Hepatocyte (in vitro differentiated cells): ENCODE data around the gene PCDHB4. TPM values are rescaled to one million over a fixed set of nuclear protein-coding genes. Genes with fewer than 3 reads are reported as not detected.
"Not testable (repeated sequence)": the region's sequence is repeated elsewhere in the genome, so short reads cannot be mapped to it uniquely, and the experiment has no call there.

Source experiments
- DNase-seq: peaks from one replicate; pipeline ENCODE4 v3.0.0-alpha.2; 2016; ENCODE audit warnings: low spot score
- H2AFZ ChIP-seq: fragments of 200-600 bp; sonication (generic); 2 replicates; pipeline ENCODE4 v1.6.0; 2016; ENCODE audit warnings: antibody characterized with exemption, mild to moderate bottlenecking
- H3K27ac ChIP-seq: fragments of 200-600 bp; sonication (generic); 2 replicates; pipeline ENCODE4 v1.5.1; 2016; ENCODE audit warnings: mild to moderate bottlenecking
- H3K27me3 ChIP-seq: fragments of 200-600 bp; sonication (generic); 2 replicates; pipeline ENCODE4 v1.6.1; 2016
- H3K36me3 ChIP-seq: fragments of 200-600 bp; sonication (generic); replicated peaks from 2 replicates; pipeline ENCODE4 v1.5.1; 2016; ENCODE audit warnings: low read depth; ENCODE audit not compliant: insufficient read depth
- H3K4me1 ChIP-seq: fragments of 200-600 bp; sonication (generic); 2 replicates; pipeline ENCODE4 v1.5.1; 2016; ENCODE audit warnings: mild to moderate bottlenecking, moderate library complexity; ENCODE audit not compliant: insufficient read depth
- H3K4me2 ChIP-seq: fragments of 200-600 bp; sonication (generic); 2 replicates; pipeline ENCODE4 v1.6.0; 2016
- H3K4me3 ChIP-seq: fragments of 200-600 bp; sonication (generic); 2 replicates; pipeline ENCODE4 v1.5.1; 2016; ENCODE audit warnings: mild to moderate bottlenecking
- H3K79me2 ChIP-seq: fragments of 200-600 bp; sonication (generic); 2 replicates; pipeline ENCODE4 v1.6.0; 2017; ENCODE audit warnings: mild to moderate bottlenecking
- H3K9me2 ChIP-seq: fragments of 200-600 bp; sonication (generic); replicated peaks from 2 replicates; pipeline ENCODE4 v1.6.0; 2017; ENCODE audit warnings: mild to moderate bottlenecking; ENCODE audit not compliant: insufficient read depth
- H3K9me3 ChIP-seq: fragments of 200-600 bp; sonication (generic); 2 replicates; pipeline ENCODE4 v1.5.1; 2016; ENCODE audit warnings: low read depth, mild to moderate bottlenecking
- H4K20me1 ChIP-seq: fragments of 200-600 bp; sonication (generic); 2 replicates; pipeline ENCODE4 v1.6.0; 2016; ENCODE audit warnings: mild to moderate bottlenecking; ENCODE audit not compliant: insufficient read depth, poor library complexity, severe bottlenecking
- CTCF ChIP-seq: fragments of 200-600 bp; sonication (generic); IDR thresholded peaks from 2 replicates; pipeline ENCODE4 v1.5.1; 2016; ENCODE audit warnings: antibody characterized with exemption, mild to moderate bottlenecking; ENCODE audit not compliant: poor library complexity
- EZH2 ChIP-seq: fragments of 200-600 bp; sonication (generic); IDR thresholded peaks from 2 replicates; pipeline ENCODE4 v1.6.1; 2016; ENCODE audit warnings: antibody characterized with exemption, mild to moderate bottlenecking, borderline replicate concordance
- EZH2phosphoT487 ChIP-seq: fragments of 200-600 bp; sonication (generic); IDR thresholded peaks from one replicate; pipeline ENCODE4 v1.6.1; 2018; ENCODE audit warnings: antibody characterized with exemption, mild to moderate bottlenecking, low read depth, moderate library complexity; ENCODE audit not compliant: unreplicated experiment, severe bottlenecking
- WGBS: methylation state at CpG from one replicate; pipeline ENCODE4 v1.1.6; 2016; ENCODE audit warnings: low lambda C conversion rate; ENCODE audit errors: missing lambda C conversion rate; 5-methylcytosine and 5-hydroxymethylcytosine counted together
- polyA plus RNA-seq: library from polyadenylated mRNA; unstranded; fragments of >200 nt; fragmentation: Nextera tagmentation; extraction: Ambion mirVana; gene quantifications from 2 replicates; pipeline ENCODE4 v1.2.1, GENCODE V29; 2016
- total RNA-seq: library from RNA; depleted of rRNA; stranded (reverse); fragments of >200 nt; gene quantifications from 2 replicates; pipeline ENCODE4 v1.2.3, GENCODE V29; 2014

The PCDHB4 gene
- total and polyA plus RNA-seq, 2 experiments from 2014 or later, result 0.29 to 2.5 TPM

GRCh38 chr5:141127305-141127704, 5.7 kb downstream of the PCDHB4 start:
- WGBS, result 78% methylated on average over 1 of the region's 1 CpG
- no peaks in the 10 kb centered on the region for H3K36me3 ChIP-seq

GRCh38 chr5:141135030-141135717, 13.6 kb downstream of the PCDHB4 start, which contains the start of gene PCDHB5:
Gene PCDHB5, plus strand, starts transcription at chr5:141135206. Its CDS starts 229 bp downstream, at chr5:141135435.
- 54% methylated on average over 22 of the region's 22 CpGs for WGBS
- H3K4me2 ChIP-seq, result peak within 1 kb of the TSS; percentile 50

More at GRCh38 chr5:141127305-141127704, 5.7 kb downstream of the PCDHB4 start:
- H3K4me1 ChIP-seq, result no peaks in the 10 kb centered on the region
- H4K20me1 ChIP-seq, result no peaks in the 10 kb centered on the region
- no peak overlapping the region for H3K27ac ChIP-seq
- peaks cover 8% of the 10 kb centered on the region for H3K9me3 ChIP-seq
- H2AFZ ChIP-seq, result no peak overlapping the region
- no peaks in the 10 kb centered on the region for H3K79me2 ChIP-seq
- no peak for TF ChIP-seq EZH2
- TF ChIP-seq CTCF, result no peak
- no peak for TF ChIP-seq EZH2phosphoT487
- no peak overlapping the region for H3K4me2 ChIP-seq
- no peaks in the 10 kb centered on the region for H3K9me2 ChIP-seq
- no peak overlapping the region for H3K4me3 ChIP-seq
- no peaks in the 10 kb centered on the region for H3K27me3 ChIP-seq
- no peak for DNase-seq

GRCh38 chr5:141135718-141136266, 14.2 kb downstream of the PCDHB4 start:
- H3K27me3 ChIP-seq, result no peaks in the 10 kb centered on the region
- peak overlapping the region; percentile 50 for H3K4me2 ChIP-seq
- H3K79me2 ChIP-seq, result no peaks in the 10 kb centered on the region
- DNase-seq, result no peak
- no peak overlapping the region for H3K27ac ChIP-seq
- H3K36me3 ChIP-seq, result no peaks in the 10 kb centered on the region
- H2AFZ ChIP-seq, result peak overlapping the region; percentile 31
- H3K9me3 ChIP-seq, result peaks cover 49% of the 10 kb centered on the region
- TF ChIP-seq EZH2phosphoT487 (no peak), EZH2 (no peak), CTCF (no peak)
- no peaks in the 10 kb centered on the region for H4K20me1 ChIP-seq
- H3K4me3 ChIP-seq, result peak overlapping the region; percentile 4
- WGBS, result 78% methylated on average over 19 of the region's 19 CpGs
- H3K9me2 ChIP-seq, result no peaks in the 10 kb centered on the region
- no peaks in the 10 kb centered on the region for H3K4me1 ChIP-seq

More at GRCh38 chr5:141135030-141135717, 13.6 kb downstream of the PCDHB4 start, which contains the start of gene PCDHB5:
- H3K4me3 ChIP-seq, result peak within 1 kb of the TSS; percentile 4
- TF ChIP-seq EZH2phosphoT487 (no peak), EZH2 (no peak), CTCF (peak; percentile 24)
- H2AFZ ChIP-seq, result peak within 1 kb of the TSS; percentile 31
- DNase-seq, result peak; percentile 36
- H3K9me2 ChIP-seq, result no peaks in the 10 kb centered on the region
- H3K79me2 ChIP-seq, result no peaks in the 10 kb centered on the region
- no peaks in the 10 kb centered on the region for H3K27me3 ChIP-seq
- peaks cover 49% of the 10 kb centered on the region for H3K9me3 ChIP-seq
- H3K27ac ChIP-seq, result peak within 1 kb of the TSS; percentile 57
- H4K20me1 ChIP-seq, result no peaks in the 10 kb centered on the region
- H3K36me3 ChIP-seq, result no peaks in the 10 kb centered on the region
- no peaks in the 10 kb centered on the region for H3K4me1 ChIP-seq

- WGBS, result 97% methylated on average over 19 of the region's 34 CpGs
- H3K4me3 ChIP-seq, H3K9me2 ChIP-seq, H3K27me3 ChIP-seq, H2AFZ ChIP-seq, H3K27ac ChIP-seq, H3K4me1 ChIP-seq, H3K4me2 ChIP-seq, H3K79me2 ChIP-seq, DNase-seq, H4K20me1 ChIP-seq, H3K36me3 ChIP-seq: not testable (repeated sequence)
- H3K9me3 ChIP-seq, result peaks cover 45% of the 10 kb centered on the region
Observed at GRCh38 chr5:141137346-141137745, 15.7 kb downstream of the PCDHB4 start.
